Stomach (tissue), 4 donors: ENCODE data around the gene SCN2A.

ENCODE experiments used
- EP300 ChIP-seq: sonication (generic); formaldehyde crosslinking; IDR thresholded peaks from one replicate; pipeline ENCODE4 v1.6.1; 2017; ENCODE audit warnings: antibody characterized with exemption
- POLR2A ChIP-seq, 4 donors: fragments of 450-650 bp; IDR thresholded peaks; one replicate each; pipeline ENCODE4 v1.6.1; 2016; ENCODE audit warnings: antibody characterized with exemption in 4 of 4, control low read depth in 2 of 4, mild to moderate bottlenecking in 1 of 4, moderate library complexity in 1 of 4
- POLR2AphosphoS5 ChIP-seq, 3 donors: sonication (generic); formaldehyde crosslinking; IDR thresholded peaks; one replicate each; pipeline ENCODE4 v1.6.1; 2016; ENCODE audit warnings: antibody characterized with exemption in 3 of 3
- TF ChIP-seq, protein P1 (sequence below), 7 experiments: fragments of 450-650 bp in 4 of 7; fragments of 200-600 bp in 3 of 7; sonication (generic) in 3 of 7; IDR thresholded peaks; one replicate each; pipeline ENCODE4 v1.5.1; 2016 to 2019; ENCODE audit warnings: antibody characterized with exemption in 7 of 7, control low read depth in 2 of 7, mild to moderate bottlenecking in 1 of 7

DNA sequence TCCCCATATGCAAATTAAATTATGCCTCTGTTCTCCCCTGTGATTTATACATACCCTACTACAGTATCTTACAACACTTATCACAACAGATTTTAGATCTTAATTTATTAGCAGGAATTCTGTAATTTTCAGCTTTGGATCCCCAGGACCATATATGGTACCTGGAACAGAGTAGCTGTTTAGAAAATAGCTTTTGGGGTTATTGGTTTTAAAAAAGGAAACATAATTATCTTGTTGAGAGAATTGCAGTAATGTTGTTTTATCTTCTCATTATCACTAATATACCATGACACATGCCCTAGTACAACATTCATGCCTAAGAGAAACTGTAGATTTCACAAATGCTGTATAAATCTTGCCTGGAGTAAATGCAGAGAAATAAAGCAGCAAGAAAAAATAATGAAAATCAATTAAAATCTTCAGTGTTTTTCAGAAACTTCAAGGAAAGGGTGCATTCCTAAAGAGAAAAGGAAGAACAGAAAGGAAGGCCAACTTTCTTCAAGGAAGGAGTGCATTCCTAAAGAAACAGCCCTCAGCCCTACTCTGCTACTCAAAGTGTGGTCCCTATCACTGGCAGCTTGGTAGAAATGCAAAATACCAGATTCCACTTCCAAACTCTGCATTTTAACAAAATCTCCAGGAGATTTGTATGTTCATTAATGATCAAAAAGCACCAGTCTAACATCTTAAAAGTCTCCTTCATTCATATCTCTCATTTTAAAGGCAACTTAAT lies 193.2 kb downstream of the SCN2A start:
- TF ChIP-seq, protein P1, sequence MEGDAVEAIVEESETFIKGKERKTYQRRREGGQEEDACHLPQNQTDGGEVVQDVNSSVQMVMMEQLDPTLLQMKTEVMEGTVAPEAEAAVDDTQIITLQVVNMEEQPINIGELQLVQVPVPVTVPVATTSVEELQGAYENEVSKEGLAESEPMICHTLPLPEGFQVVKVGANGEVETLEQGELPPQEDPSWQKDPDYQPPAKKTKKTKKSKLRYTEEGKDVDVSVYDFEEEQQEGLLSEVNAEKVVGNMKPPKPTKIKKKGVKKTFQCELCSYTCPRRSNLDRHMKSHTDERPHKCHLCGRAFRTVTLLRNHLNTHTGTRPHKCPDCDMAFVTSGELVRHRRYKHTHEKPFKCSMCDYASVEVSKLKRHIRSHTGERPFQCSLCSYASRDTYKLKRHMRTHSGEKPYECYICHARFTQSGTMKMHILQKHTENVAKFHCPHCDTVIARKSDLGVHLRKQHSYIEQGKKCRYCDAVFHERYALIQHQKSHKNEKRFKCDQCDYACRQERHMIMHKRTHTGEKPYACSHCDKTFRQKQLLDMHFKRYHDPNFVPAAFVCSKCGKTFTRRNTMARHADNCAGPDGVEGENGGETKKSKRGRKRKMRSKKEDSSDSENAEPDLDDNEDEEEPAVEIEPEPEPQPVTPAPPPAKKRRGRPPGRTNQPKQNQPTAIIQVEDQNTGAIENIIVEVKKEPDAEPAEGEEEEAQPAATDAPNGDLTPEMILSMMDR (IDR thresholded peaks at IDR 0.05): no peak
- no peak for TF ChIP-seq POLR2A (IDR thresholded peaks at IDR 0.05)
- TF ChIP-seq POLR2AphosphoS5 (IDR thresholded peaks at IDR 0.05): no peak
- no peak for TF ChIP-seq EP300
